ENCODE data around the gene DOCK11.

Gene DOCK11

DNA sequence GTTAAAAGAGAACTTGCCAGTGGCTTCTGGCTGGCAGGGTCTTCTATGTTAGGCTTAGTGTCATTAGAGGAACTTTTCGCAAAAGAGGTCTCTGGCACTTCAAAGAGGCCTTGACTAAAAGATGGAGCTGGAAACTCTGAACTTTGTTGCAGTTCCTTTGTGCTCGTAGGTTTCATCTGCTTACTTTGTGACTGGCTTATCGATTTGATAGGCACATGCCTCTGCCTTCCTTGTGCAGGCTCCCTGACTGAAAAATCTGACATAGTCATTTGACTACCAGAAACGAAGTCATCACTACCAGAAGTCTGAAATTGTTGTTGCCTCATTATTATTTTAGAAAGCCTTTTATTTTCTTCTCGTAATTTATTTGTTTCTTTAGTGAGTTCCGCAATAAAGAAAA lies 137.9 kb downstream of the DOCK11 start:
- TF ChIP-seq POLR2AphosphoS5 (IDR thresholded peaks at IDR 0.05; ENCODE audit: low read depth, low read length) (no peak), FOXP2 (optimal IDR thresholded peaks at IDR 0.05; ENCODE audit: borderline replicate concordance, extremely low read depth, extremely low read length, insufficient read depth) (no peak), SIN3A (IDR thresholded peaks at IDR 0.05; ENCODE audit: borderline replicate concordance, insufficient read depth, low read length) (no peak), TAF1 (IDR thresholded peaks at IDR 0.05; ENCODE audit: borderline replicate concordance, insufficient read depth, low read length) (no peak)
- TF ChIP-seq, protein P1, sequence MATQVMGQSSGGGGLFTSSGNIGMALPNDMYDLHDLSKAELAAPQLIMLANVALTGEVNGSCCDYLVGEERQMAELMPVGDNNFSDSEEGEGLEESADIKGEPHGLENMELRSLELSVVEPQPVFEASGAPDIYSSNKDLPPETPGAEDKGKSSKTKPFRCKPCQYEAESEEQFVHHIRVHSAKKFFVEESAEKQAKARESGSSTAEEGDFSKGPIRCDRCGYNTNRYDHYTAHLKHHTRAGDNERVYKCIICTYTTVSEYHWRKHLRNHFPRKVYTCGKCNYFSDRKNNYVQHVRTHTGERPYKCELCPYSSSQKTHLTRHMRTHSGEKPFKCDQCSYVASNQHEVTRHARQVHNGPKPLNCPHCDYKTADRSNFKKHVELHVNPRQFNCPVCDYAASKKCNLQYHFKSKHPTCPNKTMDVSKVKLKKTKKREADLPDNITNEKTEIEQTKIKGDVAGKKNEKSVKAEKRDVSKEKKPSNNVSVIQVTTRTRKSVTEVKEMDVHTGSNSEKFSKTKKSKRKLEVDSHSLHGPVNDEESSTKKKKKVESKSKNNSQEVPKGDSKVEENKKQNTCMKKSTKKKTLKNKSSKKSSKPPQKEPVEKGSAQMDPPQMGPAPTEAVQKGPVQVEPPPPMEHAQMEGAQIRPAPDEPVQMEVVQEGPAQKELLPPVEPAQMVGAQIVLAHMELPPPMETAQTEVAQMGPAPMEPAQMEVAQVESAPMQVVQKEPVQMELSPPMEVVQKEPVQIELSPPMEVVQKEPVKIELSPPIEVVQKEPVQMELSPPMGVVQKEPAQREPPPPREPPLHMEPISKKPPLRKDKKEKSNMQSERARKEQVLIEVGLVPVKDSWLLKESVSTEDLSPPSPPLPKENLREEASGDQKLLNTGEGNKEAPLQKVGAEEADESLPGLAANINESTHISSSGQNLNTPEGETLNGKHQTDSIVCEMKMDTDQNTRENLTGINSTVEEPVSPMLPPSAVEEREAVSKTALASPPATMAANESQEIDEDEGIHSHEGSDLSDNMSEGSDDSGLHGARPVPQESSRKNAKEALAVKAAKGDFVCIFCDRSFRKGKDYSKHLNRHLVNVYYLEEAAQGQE (IDR thresholded peaks at IDR 0.05; ENCODE audit: insufficient read depth in 1 of 2, low read depth in 2 of 2, low read length in 2 of 2) = no peak

DNA sequence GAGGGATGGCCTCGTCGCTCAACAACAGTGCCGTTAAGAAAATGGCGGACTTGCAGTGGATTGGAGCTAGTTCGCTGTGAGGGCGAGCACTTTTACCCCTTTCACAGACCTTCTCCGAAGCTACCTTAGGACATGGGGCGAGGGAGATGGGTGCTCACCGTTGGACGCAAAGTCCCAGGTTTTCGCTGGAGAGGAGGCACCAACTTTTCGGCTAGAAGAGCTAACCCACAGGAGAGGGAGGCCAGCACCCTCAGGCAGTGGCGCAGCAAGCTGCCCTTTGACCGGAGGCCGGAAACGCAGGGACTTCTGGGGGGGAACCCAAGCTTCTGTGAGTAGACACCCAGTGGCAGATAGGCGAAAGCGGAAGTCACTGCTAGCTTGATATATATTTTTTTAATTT lies 138.7 kb downstream of the DOCK11 start:
- TF ChIP-seq FOXP2 (optimal IDR thresholded peaks at IDR 0.05; ENCODE audit: borderline replicate concordance, extremely low read depth, extremely low read length, insufficient read depth) = no peak
- no peak for TF ChIP-seq TAF1 (IDR thresholded peaks at IDR 0.05; ENCODE audit: borderline replicate concordance, insufficient read depth, low read length)
- TF ChIP-seq, protein P1 (IDR thresholded peaks at IDR 0.05; ENCODE audit: insufficient read depth in 1 of 2, low read depth in 2 of 2, low read length in 2 of 2) = no peak
- no peak for TF ChIP-seq POLR2AphosphoS5 (IDR thresholded peaks at IDR 0.05; ENCODE audit: low read depth, low read length)
- TF ChIP-seq SIN3A (IDR thresholded peaks at IDR 0.05; ENCODE audit: borderline replicate concordance, insufficient read depth, low read length) = no peak

DNA sequence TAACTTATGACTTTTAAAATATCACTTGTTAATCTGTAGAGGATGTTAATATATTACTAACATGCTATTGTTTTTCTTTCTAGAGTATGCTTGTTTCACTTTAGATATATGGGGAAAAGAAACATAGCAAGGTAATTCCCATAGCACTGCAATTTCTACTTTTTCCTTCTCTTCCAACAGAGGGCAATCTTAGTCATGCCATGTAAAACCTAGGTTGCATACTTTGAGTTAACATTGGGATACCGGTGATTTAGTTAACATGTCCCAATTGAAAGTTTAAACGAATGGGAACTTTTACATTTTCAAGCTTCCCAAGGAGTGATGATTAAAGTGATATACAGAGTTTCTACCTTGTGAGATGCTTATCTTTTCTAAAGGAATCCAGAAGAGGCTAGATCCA lies 142.4 kb downstream of the DOCK11 start:
- TF ChIP-seq SIN3A (IDR thresholded peaks at IDR 0.05; ENCODE audit: borderline replicate concordance, insufficient read depth, low read length) (no peak), TAF1 (IDR thresholded peaks at IDR 0.05; ENCODE audit: borderline replicate concordance, insufficient read depth, low read length) (no peak), FOXP2 (optimal IDR thresholded peaks at IDR 0.05; ENCODE audit: borderline replicate concordance, extremely low read depth, extremely low read length, insufficient read depth) (no peak), POLR2AphosphoS5 (IDR thresholded peaks at IDR 0.05; ENCODE audit: low read depth, low read length) (no peak)
- TF ChIP-seq, protein P1 (IDR thresholded peaks at IDR 0.05; ENCODE audit: insufficient read depth in 1 of 2, low read depth in 2 of 2, low read length in 2 of 2) = no peak

DNA sequence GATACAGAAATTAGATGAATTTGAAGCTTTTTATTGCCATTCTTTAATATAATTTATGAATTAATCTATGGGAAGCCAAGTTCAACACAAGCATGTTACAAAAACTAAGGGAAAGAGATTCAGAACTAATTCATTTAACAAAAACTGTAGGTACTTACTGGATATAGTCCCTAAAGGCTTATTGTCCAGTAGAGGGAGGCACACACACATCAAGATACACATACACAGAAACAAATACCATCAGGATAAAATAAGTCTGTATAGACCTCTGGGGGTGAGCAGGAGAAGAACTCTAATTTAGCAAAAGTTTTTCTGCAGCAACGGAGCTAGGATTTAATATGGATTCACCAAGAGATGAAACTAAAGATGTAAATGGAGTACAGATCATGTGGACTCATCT lies 148.8 kb downstream of the DOCK11 start:
- TF ChIP-seq TAF1 (IDR thresholded peaks at IDR 0.05; ENCODE audit: borderline replicate concordance, insufficient read depth, low read length) (no peak), SIN3A (IDR thresholded peaks at IDR 0.05; ENCODE audit: borderline replicate concordance, insufficient read depth, low read length) (no peak), POLR2AphosphoS5 (IDR thresholded peaks at IDR 0.05; ENCODE audit: low read depth, low read length) (no peak), FOXP2 (optimal IDR thresholded peaks at IDR 0.05; ENCODE audit: borderline replicate concordance, extremely low read depth, extremely low read length, insufficient read depth) (no peak)
- TF ChIP-seq, protein P1 (IDR thresholded peaks at IDR 0.05; ENCODE audit: insufficient read depth in 1 of 2, low read depth in 2 of 2, low read length in 2 of 2) = no peak

DNA sequence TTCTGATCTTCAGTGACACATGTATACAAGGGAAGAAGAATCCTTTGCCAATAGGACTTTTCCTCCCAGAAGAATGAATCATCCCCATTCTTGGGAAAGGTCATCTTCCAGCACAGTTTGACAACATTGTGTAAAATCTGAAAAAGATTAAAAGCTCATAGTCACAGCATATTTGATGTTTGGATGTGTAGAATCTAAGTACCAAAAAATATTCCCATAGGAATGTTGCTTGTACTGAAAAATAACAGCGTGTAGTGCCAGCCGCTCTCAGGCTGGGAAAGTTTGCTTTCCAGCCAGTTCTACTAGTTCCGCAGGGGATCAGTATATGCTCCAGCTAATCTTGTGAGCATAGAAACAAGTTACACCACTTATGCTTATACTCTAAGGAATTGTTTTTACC lies 157.1 kb downstream of the DOCK11 start:
- no peak for TF ChIP-seq POLR2AphosphoS5 (IDR thresholded peaks at IDR 0.05; ENCODE audit: low read depth, low read length)
- TF ChIP-seq TAF1 (IDR thresholded peaks at IDR 0.05; ENCODE audit: borderline replicate concordance, insufficient read depth, low read length) = no peak
- no peak for TF ChIP-seq FOXP2 (optimal IDR thresholded peaks at IDR 0.05; ENCODE audit: borderline replicate concordance, extremely low read depth, extremely low read length, insufficient read depth)
- TF ChIP-seq SIN3A (IDR thresholded peaks at IDR 0.05; ENCODE audit: borderline replicate concordance, insufficient read depth, low read length) = no peak
- TF ChIP-seq, protein P1 (IDR thresholded peaks at IDR 0.05; ENCODE audit: insufficient read depth in 1 of 2, low read depth in 2 of 2, low read length in 2 of 2) = no peak

Measured in PFSK-1 (cell line).